Smooth muscle cell (in vitro differentiated cells): Measurements from ENCODE around the gene RAB3IL1. TPM values are rescaled to one million over a fixed set of nuclear protein-coding genes. Genes with fewer than 3 reads are reported as not detected.

Experiments
- DNase-seq: peaks from one replicate; lab custom pipeline; 2025; ENCODE audit not compliant: unreplicated experiment; lab: John Stamatoyannopoulos, UW
- H2AFZ ChIP-seq: fragments of 200-600 bp; sonication (generic); 2 replicates; pipeline ENCODE4 v1.6.0; 2016; ENCODE audit warnings: antibody characterized with exemption, low read depth, mild to moderate bottlenecking
- H3F3A ChIP-seq: fragments of 200-600 bp; sonication (generic); 2 replicates; pipeline ENCODE4 v1.6.0; 2017; ENCODE audit warnings: antibody characterized with exemption, low read depth
- H3K27ac ChIP-seq: fragments of 200-600 bp; sonication (generic); 2 replicates; pipeline ENCODE4 v1.5.1; 2016; ENCODE audit warnings: low read depth, mild to moderate bottlenecking
- H3K27me3 ChIP-seq: fragments of 200-600 bp; sonication (generic); 2 replicates; pipeline ENCODE4 v1.6.1; 2016; ENCODE audit warnings: low read depth, mild to moderate bottlenecking
- H3K36me3 ChIP-seq: fragments of 200-600 bp; sonication (generic); 2 replicates; pipeline ENCODE4 v1.5.1; 2016; ENCODE audit warnings: low read depth
- H3K4me1 ChIP-seq: fragments of 200-600 bp; sonication (generic); 2 replicates; pipeline ENCODE4 v1.5.1; 2016; ENCODE audit warnings: low read depth
- H3K4me2 ChIP-seq: fragments of 200-600 bp; sonication (generic); 2 replicates; pipeline ENCODE4 v1.6.0; 2016; ENCODE audit warnings: mild to moderate bottlenecking
- H3K4me3 ChIP-seq: fragments of 200-600 bp; sonication (generic); 2 replicates; pipeline ENCODE4 v1.5.1; 2016; ENCODE audit warnings: mild to moderate bottlenecking
- H3K79me2 ChIP-seq: fragments of 200-600 bp; sonication (generic); 2 replicates; pipeline ENCODE4 v1.6.0; 2016; ENCODE audit warnings: low read depth, mild to moderate bottlenecking
- H3K9ac ChIP-seq: fragments of 200-600 bp; sonication (generic); 2 replicates; pipeline ENCODE4 v1.6.0; 2016; ENCODE audit warnings: low read depth
- H3K9me3 ChIP-seq: fragments of 200-600 bp; sonication (generic); replicated peaks from 2 replicates; pipeline ENCODE4 v1.5.1; 2016; ENCODE audit warnings: low read depth
- H4K20me1 ChIP-seq: fragments of 200-600 bp; sonication (generic); 2 replicates; pipeline ENCODE4 v1.6.0; 2016; ENCODE audit warnings: low read depth
- WGBS: methylation state at CpG from one replicate; pipeline ENCODE4 v1.1.7; 2016; ENCODE audit warnings: low lambda C conversion rate; 5-methylcytosine and 5-hydroxymethylcytosine counted together
- polyA plus RNA-seq: library from polyadenylated mRNA; unstranded; fragments of >200 nt; fragmentation: Nextera tagmentation; extraction: Ambion mirVana; gene quantifications from 2 replicates; pipeline ENCODE4 v1.2.1, GENCODE V29; 2016
- total RNA-seq: library from RNA; depleted of rRNA; stranded (reverse); fragments of >200 nt; gene quantifications from 2 replicates; pipeline ENCODE4 v1.2.3, GENCODE V29; 2014
- TF ChIP-seq, protein P1 (sequence below): fragments of 200-600 bp; sonication (generic); IDR thresholded peaks from 2 replicates; pipeline ENCODE4 v1.5.1; 2017; ENCODE audit warnings: borderline replicate concordance, mild to moderate bottlenecking, antibody characterized with exemption; ENCODE audit not compliant: insufficient read depth, poor library complexity, severe bottlenecking

Gene RAB3IL1
- total and polyA plus RNA-seq, 2 experiments from 2014 or later: 4.9 to 11.6 TPM

DNA sequence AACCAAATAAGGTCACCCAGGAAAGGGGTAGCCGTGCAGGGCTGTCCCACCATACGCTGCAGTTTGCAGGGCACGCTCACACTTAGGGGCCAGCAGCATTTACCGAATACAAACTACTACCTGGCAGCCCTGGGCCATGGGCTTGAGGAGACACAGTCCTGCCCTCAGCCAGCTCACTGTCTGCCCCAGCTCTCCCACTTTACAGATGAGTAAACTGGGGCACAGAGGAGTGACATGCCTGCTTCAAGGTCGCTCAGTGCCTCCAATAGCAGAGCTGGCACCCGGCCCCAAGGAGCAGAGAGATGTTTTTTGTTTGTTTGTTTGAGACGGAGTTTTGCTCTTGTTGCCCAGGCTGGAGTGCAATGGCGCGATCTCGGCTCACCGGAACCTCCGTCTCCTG lies 28.8 kb downstream of the RAB3IL1 start:
- no peak for DNase-seq
- Histone ChIP-seq H3K4me1 (peaks cover 3% of the 10 kb centered on the region), H3F3A (no peaks in the 10 kb centered on the region), H3K27me3 (no peaks in the 10 kb centered on the region), H4K20me1 (peaks cover 5% of the 10 kb centered on the region), H3K9ac (no peak overlapping the region), H3K4me3 (no peak overlapping the region), H3K36me3 (no peaks in the 10 kb centered on the region), H2AFZ (no peak overlapping the region), H3K27ac (no peak overlapping the region), H3K79me2 (no peaks in the 10 kb centered on the region), H3K4me2 (no peak overlapping the region), H3K9me3 (no peaks in the 10 kb centered on the region)
- 91% methylated on average over 12 of the region's 12 CpGs for WGBS
- TF ChIP-seq, protein P1, sequence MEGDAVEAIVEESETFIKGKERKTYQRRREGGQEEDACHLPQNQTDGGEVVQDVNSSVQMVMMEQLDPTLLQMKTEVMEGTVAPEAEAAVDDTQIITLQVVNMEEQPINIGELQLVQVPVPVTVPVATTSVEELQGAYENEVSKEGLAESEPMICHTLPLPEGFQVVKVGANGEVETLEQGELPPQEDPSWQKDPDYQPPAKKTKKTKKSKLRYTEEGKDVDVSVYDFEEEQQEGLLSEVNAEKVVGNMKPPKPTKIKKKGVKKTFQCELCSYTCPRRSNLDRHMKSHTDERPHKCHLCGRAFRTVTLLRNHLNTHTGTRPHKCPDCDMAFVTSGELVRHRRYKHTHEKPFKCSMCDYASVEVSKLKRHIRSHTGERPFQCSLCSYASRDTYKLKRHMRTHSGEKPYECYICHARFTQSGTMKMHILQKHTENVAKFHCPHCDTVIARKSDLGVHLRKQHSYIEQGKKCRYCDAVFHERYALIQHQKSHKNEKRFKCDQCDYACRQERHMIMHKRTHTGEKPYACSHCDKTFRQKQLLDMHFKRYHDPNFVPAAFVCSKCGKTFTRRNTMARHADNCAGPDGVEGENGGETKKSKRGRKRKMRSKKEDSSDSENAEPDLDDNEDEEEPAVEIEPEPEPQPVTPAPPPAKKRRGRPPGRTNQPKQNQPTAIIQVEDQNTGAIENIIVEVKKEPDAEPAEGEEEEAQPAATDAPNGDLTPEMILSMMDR: no peak

DNA sequence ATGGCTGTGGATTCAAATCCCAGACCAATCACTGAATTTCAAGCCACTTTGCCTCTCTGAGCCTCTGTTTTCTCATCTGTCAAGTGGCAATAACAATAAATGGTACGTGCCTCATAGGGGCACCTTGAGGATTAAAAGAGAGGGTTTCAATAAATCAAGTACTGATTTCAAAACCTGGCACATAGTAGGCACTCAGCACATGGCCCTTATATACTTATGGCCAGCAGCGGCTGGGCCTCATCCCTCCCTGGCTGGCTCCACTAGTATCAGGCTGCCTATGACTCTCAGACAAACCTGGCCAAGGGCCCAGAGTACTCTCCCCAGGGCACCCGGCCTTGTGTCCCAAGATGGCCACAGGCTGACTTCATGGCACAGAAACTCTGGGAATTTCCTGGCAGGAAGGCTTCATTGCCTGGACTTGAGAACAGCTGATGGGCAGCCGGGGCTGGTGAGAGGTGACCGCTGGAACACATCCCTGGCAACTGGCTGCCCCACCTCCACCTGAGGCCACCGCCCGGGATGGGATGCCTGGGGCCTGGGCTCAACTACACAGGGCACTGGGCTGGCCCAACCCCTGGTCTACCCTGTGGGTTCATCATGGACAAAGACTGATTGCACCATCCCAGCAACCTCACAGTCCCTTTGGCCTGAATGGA lies 29.4 kb downstream of the RAB3IL1 start:
- Histone ChIP-seq H3K4me1 (peaks cover 3% of the 10 kb centered on the region), H3K9me3 (no peaks in the 10 kb centered on the region), H3K4me3 (no peak overlapping the region), H3K4me2 (no peak overlapping the region), H2AFZ (no peak overlapping the region), H3K27me3 (no peaks in the 10 kb centered on the region), H3K36me3 (no peaks in the 10 kb centered on the region), H3K27ac (no peak overlapping the region), H3K9ac (no peak overlapping the region), H4K20me1 (peaks cover 5% of the 10 kb centered on the region), H3F3A (no peaks in the 10 kb centered on the region), H3K79me2 (no peaks in the 10 kb centered on the region)
- no peak for DNase-seq
- 84% methylated on average over 7 of the region's 7 CpGs for whole genome bisulfite sequencing
- TF ChIP-seq, protein P1: no peak

DNA sequence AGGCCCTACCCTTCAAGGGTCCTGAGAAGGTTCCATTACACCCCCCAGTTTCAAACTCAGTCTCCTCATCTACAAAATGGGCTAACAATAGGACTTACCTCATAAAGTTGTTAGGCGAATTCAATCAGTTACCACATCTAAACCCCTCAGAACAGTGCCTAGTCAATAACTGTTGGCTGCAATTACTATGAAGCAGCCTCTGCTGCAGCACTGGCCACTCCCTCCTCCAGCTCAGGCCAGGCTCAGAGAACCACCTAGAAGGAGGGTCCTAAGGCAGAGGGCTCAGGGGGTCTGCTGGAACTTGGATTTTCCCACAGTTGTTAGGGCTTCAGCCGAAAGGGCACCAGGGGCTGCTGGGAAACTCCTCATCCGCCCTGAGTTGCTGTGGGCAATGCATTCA lies 30.7 kb downstream of the RAB3IL1 start:
- no peaks in the 10 kb centered on the region for H3F3A ChIP-seq
- no peak overlapping the region for H3K4me3 ChIP-seq
- TF ChIP-seq, protein P1: no peak
- no peak for DNase-seq
- H3K4me2 ChIP-seq: no peak overlapping the region
- H2AFZ ChIP-seq: no peak overlapping the region
- H3K4me1 ChIP-seq: peaks cover 3% of the 10 kb centered on the region
- WGBS: 98% methylated on average over 3 of the region's 3 CpGs
- no peak overlapping the region for H3K27ac ChIP-seq
- peaks cover 5% of the 10 kb centered on the region for H4K20me1 ChIP-seq
- no peaks in the 10 kb centered on the region for H3K9me3 ChIP-seq
- no peak overlapping the region for H3K9ac ChIP-seq
- no peaks in the 10 kb centered on the region for H3K27me3 ChIP-seq
- H3K36me3 ChIP-seq: no peaks in the 10 kb centered on the region
- no peaks in the 10 kb centered on the region for H3K79me2 ChIP-seq
